Activated CD8-positive, alpha-beta memory T cell treated with anti-CD3 and anti-CD28 coated beads for 36 hours (primary cell): ENCODE results near the gene ZNF224. TPM values are rescaled to one million over a fixed set of nuclear protein-coding genes. Genes with fewer than 3 reads are reported as not detected.
"Not testable (repeated sequence)": the region's sequence is repeated elsewhere in the genome, so short reads cannot be mapped to it uniquely, and the experiment has no call there.

Experiments
- CTCF ChIA-PET: fragments of 350-600 bp; sonication (Branson Sonifier 250); formaldehyde crosslinking; loops from one replicate; lab custom pipeline; 2021; ENCODE audit warnings: antibody characterized with exemption; lab: Charles Lee
- POLR2A ChIA-PET: fragments of 350-600 bp; sonication (Branson Sonifier 250); formaldehyde crosslinking; loops from one replicate; lab custom pipeline; 2021; ENCODE audit warnings: antibody characterized with exemption; lab: Charles Lee
- total RNA-seq, 2 experiments: library from RNA; stranded (reverse); gene quantifications; one replicate each; pipeline ENCODE4 v1.2.3, GENCODE V29; 2021

The ZNF224 gene
- total RNA-seq, 2 experiments from 2014 or later: 11.3 to 13.4 TPM

DNA sequence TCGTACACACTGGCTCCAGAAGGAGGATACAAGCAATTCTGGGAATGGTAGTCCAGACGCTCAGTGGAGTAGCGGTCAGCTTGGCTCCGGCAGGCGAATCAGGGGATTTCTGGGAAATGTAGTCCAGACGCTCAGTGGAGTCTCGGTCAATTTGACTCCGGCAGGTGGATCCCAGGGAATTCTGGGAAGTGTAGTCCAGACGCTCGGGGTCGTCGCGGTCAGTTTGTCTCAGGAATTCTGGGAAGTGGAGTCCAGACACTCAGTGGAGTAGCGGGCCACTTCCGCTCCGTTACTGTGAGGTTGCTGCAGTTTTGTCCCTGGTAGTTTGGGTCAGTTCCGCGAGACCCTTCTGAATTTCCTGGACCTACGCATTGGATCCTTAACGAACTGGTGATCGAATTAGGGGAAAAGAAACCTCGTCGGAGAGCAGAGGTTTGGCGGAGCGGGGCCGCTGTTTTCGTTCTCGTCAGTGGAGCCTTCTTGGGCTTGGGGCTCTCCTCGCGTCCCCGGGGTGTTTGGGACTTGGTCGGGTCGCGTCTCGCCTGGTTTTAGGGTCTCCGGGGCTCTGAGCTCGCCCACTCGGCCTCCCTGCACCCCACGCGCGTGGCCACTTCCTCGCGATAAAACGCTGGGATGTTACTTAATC, 19.1 kb downstream of the ZNF224 start, which contains the start of gene ZNF225:
Gene ZNF225 (plus strand): TSS at position 262 of the 646 bp plus-strand sequence. CDS start 2,429 bp downstream, outside the sequence.
- CTCF ChIA-PET: interaction anchor here (0.9 kb wide), 1 partner anchor 387 kb away, joined by 3 read pairs; the partner anchor contains the start of gene ZNF180
- POLR2A ChIA-PET: interaction anchor here (0.6 kb wide), 1 partner anchor 25 kb away, joined by 4 read pairs; no protein-coding TSS in a partner anchor

DNA sequence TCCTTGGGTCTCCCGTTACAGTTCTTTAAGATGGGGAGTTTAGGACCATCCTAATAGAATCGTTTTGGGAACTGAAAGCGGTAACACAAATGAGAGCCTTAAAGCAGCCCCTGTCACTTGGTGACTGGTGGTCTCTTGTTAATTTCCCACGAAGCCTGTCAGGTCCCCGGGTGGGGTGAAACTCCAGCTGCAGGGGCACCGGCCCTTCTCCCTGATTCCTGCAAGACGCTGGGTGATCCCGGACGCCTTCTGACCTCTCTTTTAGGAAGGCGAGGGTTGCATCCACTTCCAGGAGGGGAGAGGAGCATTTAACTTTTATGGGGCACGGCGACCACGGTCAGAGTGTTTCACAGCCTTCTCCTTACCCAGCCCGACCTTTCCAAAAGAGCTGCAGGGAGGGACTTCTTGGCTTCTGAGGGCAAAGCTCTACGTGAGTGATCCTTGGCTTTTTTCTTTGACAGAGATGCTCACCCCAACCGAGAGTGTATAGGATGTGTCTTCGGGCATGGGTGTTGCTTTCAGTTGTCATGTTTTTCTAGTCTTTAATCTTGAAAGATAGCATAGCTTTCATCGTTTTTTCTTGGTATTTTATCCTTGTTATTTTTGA, 19.7 kb downstream of the ZNF224 start:
- CTCF ChIA-PET: interaction anchor here (0.9 to 1.0 kb wide), 2 partner anchors 13 to 386 kb away, joined by 3 read pairs; partner anchors contain the start of gene ZNF180

DNA sequence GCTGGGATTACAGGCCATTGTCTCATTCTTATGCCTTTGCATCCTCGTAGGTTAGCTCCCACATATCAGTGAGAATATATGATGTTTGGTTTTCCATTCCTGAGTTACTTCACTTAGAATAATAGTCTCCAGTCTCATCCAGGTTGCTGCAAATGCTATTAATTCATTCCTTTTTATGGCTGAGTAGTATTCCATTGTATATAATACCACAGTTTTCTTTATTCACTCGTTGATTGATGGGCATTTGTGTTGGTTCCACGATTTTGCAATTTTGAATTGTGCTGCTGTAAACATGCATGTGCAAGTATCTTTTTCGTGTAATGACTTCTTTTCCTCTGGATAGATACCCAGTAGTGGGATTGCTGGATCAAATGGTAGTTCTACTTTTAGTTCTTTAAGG, 27.0 kb downstream of the ZNF224 start:
- CTCF ChIA-PET, POLR2A ChIA-PET: not testable (repeated sequence)

More for the DNA sequence above, 19.7 kb downstream of the ZNF224 start:
- POLR2A ChIA-PET: no interaction called here

DNA sequence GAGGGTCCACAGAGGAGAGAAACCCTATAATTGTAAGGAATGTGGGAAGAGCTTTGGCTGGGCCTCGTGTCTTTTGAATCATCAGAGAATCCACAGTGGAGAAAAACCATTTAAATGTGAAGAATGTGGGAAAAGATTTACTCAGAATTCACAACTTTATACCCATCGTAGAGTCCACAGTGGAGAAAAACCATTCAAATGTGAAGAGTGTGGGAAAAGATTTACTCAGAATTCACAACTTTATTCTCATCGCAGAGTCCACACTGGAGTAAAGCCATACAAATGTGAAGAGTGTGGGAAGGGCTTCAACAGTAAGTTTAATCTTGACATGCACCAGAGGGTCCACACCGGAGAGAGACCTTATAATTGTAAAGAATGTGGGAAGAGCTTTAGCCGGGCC, 37.8 kb downstream of the ZNF224 start:
- ChIA-PET CTCF (no interaction called here), POLR2A (no interaction called here)

DNA sequence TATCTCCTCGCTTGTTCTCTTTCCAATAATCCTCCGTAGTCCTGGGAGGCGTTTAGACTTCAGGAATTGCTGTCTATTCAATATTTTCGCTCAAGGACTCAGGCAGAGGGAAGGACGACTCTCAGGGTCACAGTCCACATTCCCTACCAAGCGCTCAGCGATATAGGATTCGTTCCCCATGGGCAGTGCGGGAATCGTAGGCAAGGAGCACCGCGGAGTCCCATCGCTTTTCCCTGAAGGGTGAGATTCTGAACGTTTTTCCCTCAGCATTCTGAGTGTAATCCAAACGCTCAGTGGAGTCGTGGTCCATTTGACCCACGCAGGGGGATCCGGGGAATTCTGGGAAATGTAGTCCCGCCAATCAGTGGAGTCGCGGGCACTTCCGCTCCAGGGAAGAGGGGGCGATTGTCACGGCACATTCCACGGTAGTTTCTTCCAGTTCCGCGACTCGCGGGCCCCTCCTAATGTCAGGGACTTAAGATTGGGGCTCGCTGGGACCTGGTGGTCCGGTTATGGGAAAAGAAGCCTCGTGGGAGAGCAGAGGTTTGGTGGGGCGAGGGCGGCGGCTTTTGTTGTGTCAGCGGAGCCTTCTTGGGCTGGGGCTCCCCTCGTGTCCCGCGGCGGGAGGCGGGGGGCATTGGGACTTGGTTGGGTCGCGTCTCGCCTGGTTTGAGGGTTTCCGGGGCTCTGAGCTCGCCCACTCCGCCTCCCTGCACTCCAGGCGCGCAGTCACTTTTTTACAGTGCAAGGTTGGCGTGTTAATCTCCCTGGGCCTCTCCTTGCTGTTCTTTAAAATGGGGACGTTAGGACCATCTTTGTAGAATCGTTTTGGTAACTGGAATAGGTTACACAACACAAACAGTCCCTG, 47.3 kb downstream of the ZNF224 start, which contains the start of gene ZNF234:
Gene ZNF234 (plus strand): TSS at position 364 of the 868 bp plus-strand sequence. CDS start 3,079 bp downstream, outside the sequence.
- POLR2A ChIA-PET: no interaction called here

DNA sequence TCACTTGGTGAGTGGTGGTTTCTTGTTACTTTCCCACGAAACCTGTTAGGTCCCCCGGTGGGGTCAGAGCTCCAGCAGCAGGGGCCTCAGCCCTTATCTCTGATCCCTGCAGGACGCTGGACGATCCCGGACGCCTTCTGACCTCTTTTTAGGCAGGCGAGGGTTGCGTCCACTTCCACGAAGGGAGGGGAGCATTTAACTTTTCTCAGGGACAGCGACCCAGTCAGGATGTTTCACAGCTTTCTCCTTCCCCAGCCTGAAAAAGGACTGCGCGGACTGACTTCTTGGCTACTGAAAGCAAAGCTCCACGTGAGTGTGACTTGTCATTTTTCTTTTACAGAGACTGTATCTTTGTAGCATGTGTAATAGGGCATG, 47.9 kb downstream of the ZNF224 start:
- POLR2A ChIA-PET: no interaction called here

More for the DNA sequence above, 47.3 kb downstream of the ZNF224 start, which contains the start of gene ZNF234:
- CTCF ChIA-PET: no interaction called here

DNA sequence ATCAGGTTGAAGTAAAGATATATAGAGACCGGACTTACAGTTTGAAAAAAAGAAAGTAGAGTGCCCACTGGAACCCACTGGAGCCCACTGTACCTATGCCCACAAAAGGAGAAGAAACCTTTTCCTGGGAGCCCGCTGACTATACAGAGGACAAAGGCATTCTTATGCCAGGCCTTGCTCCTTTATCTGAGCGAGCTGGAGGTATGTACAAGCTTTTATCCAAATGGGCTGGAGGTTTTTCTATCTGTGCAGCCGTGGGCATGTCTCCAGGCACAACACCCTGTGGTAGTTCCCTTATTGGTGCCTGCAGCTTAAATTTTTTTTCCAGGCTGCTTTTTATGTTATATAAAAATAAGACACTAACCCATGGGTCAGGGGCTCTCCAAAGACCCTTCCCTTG, 55.6 kb downstream of the ZNF224 start:
- ChIA-PET POLR2A (no interaction called here), CTCF (no interaction called here)

More for the DNA sequence above, 47.9 kb downstream of the ZNF224 start:
- CTCF ChIA-PET: no interaction called here

DNA sequence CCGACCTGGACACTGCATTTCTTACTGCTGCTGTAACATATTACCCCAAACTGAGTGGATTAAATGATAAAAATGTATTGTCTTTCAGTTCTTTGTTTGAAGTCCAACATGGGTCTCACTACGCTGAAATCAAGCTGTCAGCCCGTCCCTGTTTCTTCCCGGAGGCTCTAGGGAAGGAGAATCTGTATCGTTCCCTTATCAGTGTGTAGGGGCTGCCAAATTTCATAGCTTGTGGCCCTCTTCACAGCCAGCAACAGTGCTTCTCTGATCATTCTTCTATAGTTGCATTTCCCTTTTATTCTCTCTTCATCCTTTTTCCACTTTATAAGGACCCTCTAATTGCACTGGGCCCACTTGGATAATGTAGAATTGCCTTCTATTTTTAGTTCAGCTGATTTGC, 57.3 kb downstream of the ZNF224 start:
- CTCF ChIA-PET: no interaction called here

DNA sequence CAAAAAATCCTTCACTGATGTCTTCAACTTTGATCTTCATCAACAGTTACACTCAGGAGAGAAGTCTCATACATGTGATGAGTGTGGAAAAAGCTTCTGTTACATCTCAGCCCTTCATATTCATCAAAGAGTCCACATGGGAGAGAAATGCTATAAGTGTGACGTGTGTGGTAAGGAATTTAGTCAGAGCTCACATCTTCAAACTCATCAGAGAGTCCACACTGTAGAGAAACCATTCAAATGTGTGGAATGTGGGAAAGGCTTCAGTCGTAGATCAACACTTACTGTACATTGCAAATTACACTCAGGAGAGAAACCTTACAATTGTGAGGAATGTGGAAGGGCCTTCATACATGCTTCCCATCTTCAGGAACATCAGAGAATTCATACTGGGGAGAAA, 62.3 kb downstream of the ZNF224 start:
- POLR2A ChIA-PET: no interaction called here
- CTCF ChIA-PET: no interaction called here

More for the DNA sequence above, 57.3 kb downstream of the ZNF224 start:
- POLR2A ChIA-PET: no interaction called here

Other genes starting within 250 kb of the ZNF224 start
- 1 to 10 TPM; 1.2 to 1.5 TPM for gene ZNF404, start 210.4 kb upstream of the ZNF224 start, total RNA-seq
- gene ZNF45, start 159.1 kb upstream of the ZNF224 start, total RNA-seq: 10 to 100 TPM in 1 of 2 experiments, 1 to 10 TPM in 1; 8.9 to 10.0 TPM
- 1 to 10 TPM; 1.3 to 1.4 TPM for gene ZNF221, start 143.1 kb upstream of the ZNF224 start, total RNA-seq
- 1 to 10 TPM; 4.3 to 4.8 TPM for gene ZNF155, start 110.2 kb upstream of the ZNF224 start, total RNA-seq
- 1 to 10 TPM; 2.3 to 3.6 TPM for gene ZNF230, start 91.4 kb upstream of the ZNF224 start, total RNA-seq
- gene ZNF222, start 69.0 kb upstream of the ZNF224 start, total RNA-seq: 1 to 10 TPM; 1.7 to 1.8 TPM
- 1 to 10 TPM in 1 of 2 experiments, under 1 TPM in 1; 0.57 to 1.3 TPM for gene ZNF223, start 42.3 kb upstream of the ZNF224 start, total RNA-seq
- 1 to 10 TPM; 1.8 to 1.9 TPM for gene ZNF284, start 22.2 kb upstream of the ZNF224 start, total RNA-seq
- 1 to 10 TPM; 2.8 to 3.2 TPM for gene ZNF225, start 19.0 kb downstream of the ZNF224 start, total RNA-seq
- 1 to 10 TPM; 7.6 to 8.6 TPM for gene ZNF234, start 47.2 kb downstream of the ZNF224 start, total RNA-seq
- 1 to 10 TPM; 4.6 to 4.7 TPM for gene ZNF226, start 70.7 kb downstream of the ZNF224 start, total RNA-seq
- gene ZNF227, start 118.2 kb downstream of the ZNF224 start, total RNA-seq: 10 to 100 TPM; 14.8 to 16.2 TPM
- gene ZNF233, start 165.5 kb downstream of the ZNF224 start, total RNA-seq: under 1 TPM; 0.13 to 0.42 TPM
- 1 to 10 TPM; 2.5 to 2.6 TPM for gene ZNF235, start 210.7 kb downstream of the ZNF224 start, total RNA-seq